22Rv1 (cell line): ENCODE data around the gene RCSD1.

Experiments used
- H3K27ac ChIP-seq: fragments of 450-650 bp; 2 replicates; pipeline ENCODE4 v1.5.1; 2017
- ZFX ChIP-seq: fragments of 450-650 bp; IDR thresholded peaks from 2 replicates; pipeline ENCODE4 v1.6.1; 2017; ENCODE audit warnings: antibody characterized with exemption, borderline replicate concordance
- TF ChIP-seq, protein P1 (sequence below): fragments of 450-650 bp; IDR thresholded peaks from 2 replicates; pipeline ENCODE4 v1.5.1; 2017; ENCODE audit warnings: mild to moderate bottlenecking

The RCSD1 gene

DNA sequence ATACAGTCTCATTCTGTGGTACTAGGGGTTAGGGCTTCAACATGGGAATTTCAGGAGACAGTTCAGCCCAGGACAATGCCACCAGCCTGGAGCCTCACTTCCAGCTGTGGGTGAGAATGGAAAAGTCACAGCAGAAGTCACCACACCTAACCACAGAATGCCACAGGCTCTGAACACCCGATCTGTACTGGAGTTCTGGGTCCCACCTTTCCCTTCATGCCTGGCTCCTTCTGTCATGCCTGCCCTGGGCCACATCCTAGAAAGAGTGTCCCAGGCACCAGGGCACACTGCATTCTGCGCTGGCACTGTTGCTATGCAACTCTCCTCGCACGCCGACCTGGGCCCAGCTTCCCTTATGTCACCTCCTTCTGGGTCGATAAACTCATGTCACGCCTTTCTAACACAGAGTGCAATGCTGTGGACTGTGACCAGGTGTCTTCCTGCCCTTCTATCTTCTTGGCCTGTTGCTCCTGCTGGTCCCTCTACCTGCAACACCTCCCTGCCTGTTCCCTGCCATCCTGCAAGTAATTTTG is 21.2 kb downstream of the RCSD1 start:
- TF ChIP-seq, protein P1, sequence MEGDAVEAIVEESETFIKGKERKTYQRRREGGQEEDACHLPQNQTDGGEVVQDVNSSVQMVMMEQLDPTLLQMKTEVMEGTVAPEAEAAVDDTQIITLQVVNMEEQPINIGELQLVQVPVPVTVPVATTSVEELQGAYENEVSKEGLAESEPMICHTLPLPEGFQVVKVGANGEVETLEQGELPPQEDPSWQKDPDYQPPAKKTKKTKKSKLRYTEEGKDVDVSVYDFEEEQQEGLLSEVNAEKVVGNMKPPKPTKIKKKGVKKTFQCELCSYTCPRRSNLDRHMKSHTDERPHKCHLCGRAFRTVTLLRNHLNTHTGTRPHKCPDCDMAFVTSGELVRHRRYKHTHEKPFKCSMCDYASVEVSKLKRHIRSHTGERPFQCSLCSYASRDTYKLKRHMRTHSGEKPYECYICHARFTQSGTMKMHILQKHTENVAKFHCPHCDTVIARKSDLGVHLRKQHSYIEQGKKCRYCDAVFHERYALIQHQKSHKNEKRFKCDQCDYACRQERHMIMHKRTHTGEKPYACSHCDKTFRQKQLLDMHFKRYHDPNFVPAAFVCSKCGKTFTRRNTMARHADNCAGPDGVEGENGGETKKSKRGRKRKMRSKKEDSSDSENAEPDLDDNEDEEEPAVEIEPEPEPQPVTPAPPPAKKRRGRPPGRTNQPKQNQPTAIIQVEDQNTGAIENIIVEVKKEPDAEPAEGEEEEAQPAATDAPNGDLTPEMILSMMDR, result no peak
- TF ChIP-seq ZFX, result no peak
- H3K27ac ChIP-seq, result no peak overlapping the region

DNA sequence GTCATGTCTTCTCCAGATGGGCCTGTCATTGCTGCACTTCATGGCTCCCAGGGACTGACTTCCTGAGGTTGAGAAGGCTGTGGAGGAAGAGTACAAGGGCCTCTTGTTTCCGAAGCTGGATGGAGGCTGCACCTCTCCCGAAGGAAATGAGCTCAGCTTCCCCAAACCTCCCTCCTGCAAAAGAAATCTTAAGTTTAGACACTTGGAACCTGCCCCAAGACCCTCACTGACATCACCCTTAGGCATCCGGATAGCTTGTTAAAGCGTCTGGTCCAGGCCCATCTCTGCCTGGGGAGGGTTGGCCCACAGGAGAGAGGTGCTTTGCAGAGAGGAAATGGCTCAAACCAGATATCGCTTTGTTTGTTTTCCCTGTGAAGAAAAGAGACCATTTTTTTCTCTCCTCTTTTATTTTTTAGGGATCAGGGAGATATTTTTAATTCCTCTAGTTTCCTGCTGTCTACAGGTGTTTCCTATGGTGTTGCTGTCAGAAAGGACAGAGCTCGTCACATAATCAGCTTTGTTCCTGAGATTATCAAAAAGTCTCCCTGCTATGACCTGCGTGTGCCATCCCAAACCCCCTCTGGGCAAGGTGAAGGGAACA is 25.0 kb downstream of the RCSD1 start:
- TF ChIP-seq, protein P1, result no peak
- no peak for TF ChIP-seq ZFX
- no peak overlapping the region for H3K27ac ChIP-seq

DNA sequence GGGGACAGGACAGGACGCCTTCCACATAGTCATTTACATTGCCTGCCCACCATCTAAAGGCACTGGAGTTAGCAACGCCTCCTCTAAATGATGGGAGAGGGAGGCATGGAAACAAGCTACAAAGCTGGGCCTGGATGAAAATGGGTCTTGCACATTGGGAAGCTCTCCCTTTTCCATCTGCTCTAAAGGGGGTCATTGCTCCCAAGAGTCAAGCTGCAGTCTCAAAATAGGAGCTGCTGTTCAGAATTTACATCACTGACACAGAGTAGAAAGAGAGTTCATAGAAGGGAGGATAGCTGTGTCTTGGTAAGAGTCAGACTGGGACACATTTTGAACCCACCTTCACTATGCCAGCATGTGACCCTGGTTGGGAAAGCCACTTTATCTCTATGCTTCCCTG is 26.6 kb downstream of the RCSD1 start:
- H3K27ac ChIP-seq, result no peak overlapping the region
- TF ChIP-seq, protein P1, result no peak
- TF ChIP-seq ZFX, result no peak

DNA sequence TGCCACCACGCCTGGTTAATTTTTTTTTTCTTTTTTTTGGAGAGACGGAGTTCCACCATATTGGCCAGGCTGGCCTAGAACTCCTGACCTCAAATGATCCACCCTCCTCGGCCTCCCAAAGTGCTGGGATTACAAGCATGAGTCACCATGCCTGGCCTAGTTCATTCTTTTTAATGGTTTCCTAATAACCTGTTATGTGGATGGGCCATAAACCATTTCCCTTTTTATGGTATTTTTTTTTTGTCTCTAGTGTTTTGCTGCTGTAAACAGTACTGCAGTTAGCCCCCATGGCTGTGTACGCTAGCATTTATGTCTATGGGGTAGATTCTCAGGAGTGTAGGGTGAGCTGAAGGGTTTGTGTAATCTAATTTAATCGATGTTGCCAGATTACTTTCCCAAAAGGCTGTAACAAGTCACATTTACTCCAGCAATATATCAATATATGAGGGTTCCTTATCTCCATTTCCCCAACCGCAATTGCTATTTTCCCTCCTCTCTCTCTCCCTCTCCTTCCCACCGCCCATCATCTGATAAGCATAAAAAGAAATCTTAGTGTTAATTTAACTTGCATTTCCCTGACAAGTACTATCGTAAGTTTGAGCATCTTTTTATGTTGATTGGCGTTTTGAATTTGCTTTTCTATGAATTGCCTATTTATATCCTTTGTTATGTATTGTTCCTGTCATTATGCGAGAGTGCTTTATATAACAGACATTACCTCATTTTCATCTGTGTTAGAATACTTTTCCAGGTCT is 28.7 kb downstream of the RCSD1 start:
- no peak for TF ChIP-seq ZFX
- TF ChIP-seq, protein P1, result no peak
- H3K27ac ChIP-seq, result no peak overlapping the region

DNA sequence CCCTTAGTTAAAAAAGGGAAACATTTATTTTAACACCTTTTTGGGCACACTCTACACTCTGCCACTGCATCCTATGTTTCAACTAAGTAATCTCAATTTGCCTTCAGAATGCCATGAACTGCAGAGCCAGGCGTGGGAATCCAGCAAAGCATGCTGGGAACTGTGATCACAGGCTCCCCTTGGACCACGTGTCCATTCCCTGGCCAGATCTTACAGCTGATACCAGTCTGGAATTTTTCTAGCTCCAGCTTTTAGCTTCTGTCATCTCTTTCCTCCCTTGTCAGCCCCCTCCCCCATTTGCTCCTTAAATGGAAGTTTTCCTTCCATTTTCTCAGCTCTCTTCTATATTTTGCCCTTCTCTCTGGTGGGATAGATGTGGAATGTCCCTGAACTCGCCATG is 29.4 kb downstream of the RCSD1 start:
- TF ChIP-seq ZFX, result no peak
- TF ChIP-seq, protein P1, result no peak
- no peak overlapping the region for H3K27ac ChIP-seq

DNA sequence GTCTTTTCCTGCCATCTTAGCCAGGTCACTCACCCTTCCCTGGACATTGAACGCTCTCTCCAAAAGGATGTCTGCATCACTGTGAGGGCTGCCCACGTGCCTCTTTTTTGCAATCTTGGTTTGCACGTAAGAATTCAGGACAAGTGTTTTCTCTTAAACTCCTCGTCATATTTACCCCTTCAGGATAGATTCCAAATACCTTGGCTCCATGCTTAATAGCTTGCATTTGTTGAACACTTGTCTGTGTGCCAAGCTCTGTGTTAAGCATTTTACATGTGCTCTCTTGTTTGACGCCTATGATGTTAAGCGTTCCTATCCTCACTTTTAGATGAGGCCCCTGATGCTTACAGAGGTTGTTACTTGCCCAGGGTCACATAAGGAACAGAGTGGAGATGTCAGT is 29.8 kb downstream of the RCSD1 start:
- no peak for TF ChIP-seq ZFX
- TF ChIP-seq, protein P1, result no peak
- H3K27ac ChIP-seq, result no peak overlapping the region

DNA sequence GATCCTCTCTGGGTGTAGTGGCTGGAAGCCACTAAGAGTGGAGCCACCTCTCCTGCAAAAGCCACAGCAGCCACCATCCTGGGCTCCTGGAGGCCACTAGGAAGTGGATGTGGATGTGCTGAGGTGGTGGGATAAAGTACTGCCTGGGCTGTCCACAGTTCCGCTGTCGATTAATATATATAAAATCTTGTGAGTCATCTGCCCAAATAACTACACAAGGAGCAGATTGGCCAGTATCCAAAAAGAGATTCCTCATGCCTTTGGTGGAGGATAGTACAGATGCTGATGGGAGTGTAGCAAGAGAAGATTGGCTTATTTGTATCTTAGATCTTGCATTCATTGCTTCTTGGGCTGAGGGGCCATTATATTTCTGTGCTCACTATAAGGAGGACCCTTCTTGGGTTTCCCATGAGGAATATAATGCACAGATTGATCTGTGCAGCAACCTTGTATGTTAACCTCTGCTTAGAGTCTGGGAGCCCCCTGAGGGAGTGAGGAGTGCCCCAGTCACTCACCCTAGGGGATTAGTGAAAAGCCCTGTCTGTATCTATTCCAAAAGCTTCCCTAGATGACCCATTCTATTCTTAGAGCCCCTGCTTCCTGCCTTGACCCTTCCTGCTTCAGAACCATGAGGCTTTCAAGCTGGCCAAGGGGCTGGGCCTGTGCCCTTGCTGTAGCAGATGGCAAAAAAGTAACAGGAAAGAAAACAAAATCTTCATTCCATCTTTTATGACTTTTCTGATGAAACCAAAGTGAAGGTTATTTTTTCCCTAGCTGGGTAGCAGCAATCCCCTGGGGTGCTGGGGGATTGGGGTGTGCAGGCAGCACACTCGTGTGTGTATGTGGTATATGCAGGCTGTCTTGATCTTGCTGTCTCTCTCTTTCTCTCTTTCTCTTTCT is 31.7 kb downstream of the RCSD1 start:
- TF ChIP-seq, protein P1, result no peak
- TF ChIP-seq ZFX, result no peak
- no peak overlapping the region for H3K27ac ChIP-seq
